ENCODE data around the gene ZNF653. TPM values are rescaled to one million over a fixed set of nuclear protein-coding genes. Genes with fewer than 3 reads are reported as not detected.

Gene ZNF653
- total and polyA plus RNA-seq, 5 experiments from 2014 or later, result 1.4 to 18.1 (median 2.9) TPM

- POLR2A ChIA-PET, result no interaction called here
- H3K27me3 Mint-ChIP-seq, result no peaks in the 10 kb centered on the region
- H3K4me1 Mint-ChIP-seq, result peaks cover 0 to 1% (median 0%) of the 10 kb centered on the region in 4 donors
- H3K27ac Mint-ChIP-seq, result peak overlapping the region in 1 of 10 donors; percentile 43
- ATAC-seq, result no peak
- peaks cover 0 to 2% (median 0%) of the 10 kb centered on the region in 9 donors for H3K9me3 Mint-ChIP-seq
- DNase-seq, result no peak
- H3K4me3 Mint-ChIP-seq, result peak overlapping the region in 1 of 10 donors; percentile 14
- peaks cover 0 to 34% (median 6%) of the 10 kb centered on the region in 3 donors for H3K36me3 Mint-ChIP-seq
These were observed 16.3 kb downstream of the ZNF653 start for GRCh38 chr19:11489378-11489777.

- Mint-ChIP-seq H3K4me3 (no peak overlapping the region), H3K27me3 (peaks cover 0 to 14% (median 6%) of the 10 kb centered on the region in 5 donors), H3K27ac (peak overlapping the region in 1 of 10 donors; percentile 41), H3K9me3 (peaks cover 0 to 2% (median 0%) of the 10 kb centered on the region in 9 donors), H3K4me1 (peaks cover 4 to 13% (median 9%) of the 10 kb centered on the region in 4 donors), H3K36me3 (peaks cover 0 to 39% (median 9%) of the 10 kb centered on the region in 3 donors)
- ATAC-seq, result no peak
- DNase-seq, result no peak
- POLR2A ChIA-PET, result no interaction called here
These were observed 18.8 kb downstream of the ZNF653 start for GRCh38 chr19:11486661-11487503.

DNA sequence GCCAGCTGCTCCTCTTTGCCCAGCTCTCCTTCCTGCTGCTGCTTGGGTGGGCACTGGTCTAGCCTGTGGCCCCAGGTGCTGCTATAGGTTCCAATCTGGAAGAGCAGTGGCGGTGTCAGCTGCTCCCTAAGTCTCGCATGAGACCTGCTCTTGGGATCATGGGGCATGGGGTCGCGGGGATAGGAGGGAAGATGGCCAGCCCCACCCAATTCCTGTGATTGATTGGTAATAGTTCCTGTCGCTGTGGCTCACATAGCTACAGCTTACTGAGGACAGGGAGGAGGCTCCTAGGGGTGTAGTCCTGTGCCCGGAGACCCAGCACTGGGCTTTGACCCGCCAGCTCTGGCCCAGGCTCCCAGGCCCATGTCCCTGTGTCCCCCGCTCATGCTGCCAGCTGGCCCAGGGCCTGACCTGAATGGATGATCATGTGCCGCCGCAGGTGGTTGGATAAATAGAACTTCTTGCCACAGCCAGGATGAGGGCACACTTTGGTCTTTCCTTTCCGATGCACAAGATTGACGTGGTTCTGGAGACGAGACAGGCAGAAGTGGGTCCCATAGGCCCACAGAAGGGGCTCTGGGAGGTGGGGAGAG is 20.3 kb downstream of the ZNF653 start:
- Mint-ChIP-seq H3K4me1 (peaks cover 10 to 21% (median 16%) of the 10 kb centered on the region in 4 donors), H3K4me3 (no peak overlapping the region), H3K27ac (peak overlapping the region in 1 of 10 donors; percentile 83), H3K36me3 (peaks cover 0 to 32% (median 4%) of the 10 kb centered on the region in 3 donors), H3K9me3 (no peaks in the 10 kb centered on the region), H3K27me3 (peaks cover 4 to 25% (median 15%) of the 10 kb centered on the region in 5 donors)
- POLR2A ChIA-PET, result no interaction called here
- DNase-seq (no peak), ATAC-seq (no peak)

DNA sequence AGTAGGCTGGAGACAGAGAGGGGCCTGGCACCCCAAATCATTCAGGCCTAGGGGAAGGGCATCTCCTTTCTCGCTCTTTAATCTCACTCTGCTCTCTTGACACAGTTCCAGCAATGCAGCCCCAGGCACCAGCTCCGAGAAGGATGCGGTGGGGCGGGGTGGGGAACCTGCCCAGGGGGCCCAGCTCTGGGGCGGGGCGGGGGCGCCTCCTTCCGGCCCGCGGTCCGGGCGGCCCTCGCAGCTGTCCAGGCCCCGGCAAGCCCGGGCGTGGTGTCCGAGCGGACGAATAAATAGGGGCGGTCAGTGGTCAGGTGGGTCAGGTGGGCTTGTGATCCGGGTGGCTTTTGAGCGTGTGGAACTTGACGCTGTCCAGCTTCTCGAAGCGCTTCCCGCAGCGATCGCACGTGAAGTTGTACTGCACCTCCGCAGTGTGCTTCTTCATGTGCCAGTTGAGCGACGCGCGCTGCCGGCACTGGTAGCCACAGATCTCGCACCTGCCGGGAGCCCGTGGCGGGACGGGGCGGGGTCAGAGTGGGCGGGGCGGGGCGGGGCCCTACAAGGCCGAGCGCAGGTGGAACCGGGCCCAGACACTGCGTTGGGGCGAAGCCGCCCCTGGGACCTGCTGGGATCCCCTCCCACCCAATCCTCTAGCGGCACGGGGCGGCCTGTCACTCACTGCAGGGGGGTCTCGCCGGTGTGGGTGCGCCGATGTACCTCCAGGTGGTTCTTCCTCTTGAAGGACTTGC is 22.1 kb downstream of the ZNF653 start:
- Mint-ChIP-seq H3K4me3 (peak overlapping the region in 3 of 10 donors; percentile 68 to 77 (median 74)), H3K27me3 (peaks cover 10 to 35% (median 22%) of the 10 kb centered on the region in 5 donors), H3K36me3 (peaks cover 0 to 19% (median 4%) of the 10 kb centered on the region in 3 donors), H3K9me3 (peaks cover 0 to 3% (median 0%) of the 10 kb centered on the region in 9 donors), H3K27ac (no peak overlapping the region), H3K4me1 (peaks cover 9 to 29% (median 22%) of the 10 kb centered on the region in 4 donors)
- no peak for DNase-seq
- ATAC-seq, result no peak
- POLR2A ChIA-PET, result interaction anchor here (1.2 kb wide), 2 partner anchors 109 to 188 kb away, joined by 3 read pairs; partner anchors contain the start of gene SWSAP1

DNA sequence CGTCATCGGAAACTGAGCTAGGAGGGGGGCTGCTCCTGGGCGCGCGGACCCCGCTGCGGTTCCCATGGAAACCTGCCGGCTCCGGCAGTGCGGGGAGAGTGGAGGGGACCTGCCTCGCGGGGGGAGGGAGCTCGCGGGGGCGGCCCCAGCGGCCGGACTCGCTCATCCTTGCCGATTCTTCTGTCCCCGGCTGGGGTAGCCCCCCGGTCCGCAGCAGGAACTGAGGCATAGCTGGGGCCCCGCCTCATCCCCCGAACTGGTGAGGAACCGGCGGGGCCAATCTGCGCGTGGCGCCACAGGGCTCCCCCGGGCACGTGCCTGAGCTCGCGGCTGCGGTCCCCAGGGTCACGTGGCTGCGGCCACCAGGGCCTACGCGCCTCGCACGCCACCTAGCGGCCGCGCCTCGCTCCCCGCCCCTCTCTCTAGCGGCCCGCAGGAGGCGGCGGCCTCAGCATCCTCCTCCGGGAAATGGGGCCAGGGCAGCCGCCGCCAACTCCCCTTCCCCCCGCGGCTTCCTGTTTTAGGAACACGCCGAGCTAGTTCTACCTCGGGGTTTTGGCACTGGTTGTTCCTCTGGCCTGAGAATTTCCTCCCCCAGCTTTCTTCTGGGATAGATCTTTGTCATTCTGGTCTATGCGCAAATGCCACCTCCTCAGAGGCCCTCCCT is 23.1 kb downstream of the ZNF653 start:
- Mint-ChIP-seq H3K9me3 (peaks cover 0 to 3% (median 0%) of the 10 kb centered on the region in 9 donors), H3K27ac (peak overlapping the region in 3 of 10 donors; percentile 29 to 71 (median 63)), H3K4me1 (peaks cover 9 to 29% (median 23%) of the 10 kb centered on the region in 4 donors), H3K4me3 (peak overlapping the region; percentile 45 to 78 (median 70)), H3K27me3 (peaks cover 11 to 40% (median 25%) of the 10 kb centered on the region in 5 donors), H3K36me3 (peaks cover 0 to 13% (median 4%) of the 10 kb centered on the region in 3 donors)
- peak; percentile 75 to 81 for ATAC-seq
- DNase-seq, result peak; percentile 72 to 89 (median 82)
- POLR2A ChIA-PET, result interaction anchor here (0.5 to 2.1 kb wide), 7 partner anchors 19 to 1200 kb away, joined by 3 to 18 read pairs (median 3); partner anchors contain the start of gene SWSAP1

DNA sequence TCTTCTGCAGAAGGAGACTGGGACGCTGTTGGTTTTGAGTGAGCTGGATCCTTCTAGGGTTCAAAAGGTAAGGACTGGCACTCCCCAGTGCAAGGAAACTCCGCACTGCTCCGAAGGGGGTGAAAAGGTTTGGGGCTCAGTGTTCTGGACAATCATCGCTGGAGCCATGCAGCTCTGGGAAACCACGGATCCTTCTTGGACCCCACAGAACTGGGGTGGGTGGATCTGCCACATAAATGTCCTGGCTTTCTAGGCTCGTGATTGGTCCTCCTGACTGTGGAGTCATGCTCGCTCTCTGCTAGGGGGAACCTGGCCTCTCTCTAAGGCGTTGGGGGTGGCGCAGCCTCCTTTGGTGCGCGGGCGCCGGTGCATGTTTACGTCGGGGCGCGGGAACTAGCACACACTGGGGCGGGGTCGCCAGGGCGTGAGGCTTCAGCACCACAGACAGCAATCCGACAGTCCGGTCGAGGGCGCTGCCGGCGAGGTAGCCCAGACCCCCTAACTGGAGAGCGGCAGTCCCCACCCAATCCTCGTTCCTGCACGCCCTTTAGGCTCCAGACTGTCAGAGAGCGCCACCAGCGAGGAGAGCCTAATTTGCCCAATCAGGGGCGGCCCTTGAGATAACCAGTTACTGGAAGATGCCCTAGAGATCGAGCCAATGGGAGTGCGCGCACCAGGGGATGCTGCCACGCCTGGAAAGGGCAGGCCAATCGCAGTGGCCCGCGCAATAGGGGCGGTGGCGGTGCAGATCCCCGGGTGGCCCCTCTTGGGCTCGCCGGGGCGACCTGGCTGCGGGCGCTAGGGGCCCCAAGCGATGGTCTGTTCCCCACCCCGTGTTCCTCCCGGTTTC is 23.9 kb downstream of the ZNF653 start:
- peak overlapping the region; percentile 45 to 78 (median 62) for H3K4me3 Mint-ChIP-seq
- peak overlapping the region in 5 of 10 donors; percentile 8 to 63 (median 35) for H3K27ac Mint-ChIP-seq
- H3K4me1 Mint-ChIP-seq, result peaks cover 9 to 29% (median 23%) of the 10 kb centered on the region in 4 donors
- peaks cover 0 to 3% (median 0%) of the 10 kb centered on the region in 9 donors for H3K9me3 Mint-ChIP-seq
- DNase-seq, result peak; percentile 30 to 80 (median 52)
- H3K27me3 Mint-ChIP-seq, result peaks cover 11 to 40% (median 25%) of the 10 kb centered on the region in 5 donors
- peak; percentile 64 to 75 for ATAC-seq
- peaks cover 0 to 12% (median 4%) of the 10 kb centered on the region in 3 donors for H3K36me3 Mint-ChIP-seq
- POLR2A ChIA-PET, result interaction anchor here (0.6 to 2.1 kb wide), 5 partner anchors 101 to 201 kb away, joined by 3 to 18 read pairs (median 3); partner anchors contain the start of gene SWSAP1

- POLR2A ChIA-PET, result interaction anchor here (2.1 kb wide), 1 partner anchor 100 kb away, joined by 18 read pairs; no protein-coding TSS in a partner anchor
These were observed 24.7 kb downstream of the ZNF653 start, which contains the start of gene ELAVL3 for GRCh38 chr19:11480715-11481533. ELAVL3 (minus strand) TSS chr19:11481046; CDS start chr19:11480608, 438 bp downstream.

GRCh38 chr19:11479898-11480714 is 25.5 kb downstream of the ZNF653 start:
- ATAC-seq, result no peak
- no peak overlapping the region for H3K4me3 Mint-ChIP-seq
- no peak overlapping the region for H3K27ac Mint-ChIP-seq
- peaks cover 11 to 40% (median 25%) of the 10 kb centered on the region in 5 donors for H3K27me3 Mint-ChIP-seq
- peaks cover 0 to 3% (median 0%) of the 10 kb centered on the region in 9 donors for H3K9me3 Mint-ChIP-seq
- H3K36me3 Mint-ChIP-seq, result peaks cover 0 to 10% (median 3%) of the 10 kb centered on the region in 3 donors
- H3K4me1 Mint-ChIP-seq, result peaks cover 9 to 29% (median 23%) of the 10 kb centered on the region in 4 donors
- no peak for DNase-seq
- POLR2A ChIA-PET, result interaction anchor here (0.6 kb wide), 1 partner anchor 1684 kb away, joined by 6 read pairs; no protein-coding TSS in a partner anchor

More at GRCh38 chr19:11480715-11481533, 24.7 kb downstream of the ZNF653 start, which contains the start of gene ELAVL3:
- peak within 1 kb of the TSS in 4 of 10 donors; percentile 8 to 63 (median 36) for H3K27ac Mint-ChIP-seq
- H3K36me3 Mint-ChIP-seq, result peaks cover 0 to 12% (median 4%) of the 10 kb centered on the region in 3 donors
- H3K27me3 Mint-ChIP-seq, result peaks cover 11 to 40% (median 25%) of the 10 kb centered on the region in 5 donors
- H3K4me3 Mint-ChIP-seq, result peak within 1 kb of the TSS; percentile 22 to 78 (median 62)
- H3K4me1 Mint-ChIP-seq, result peaks cover 9 to 29% (median 23%) of the 10 kb centered on the region in 4 donors
- ATAC-seq (no peak), DNase-seq (peak in 1 of 10 donors; percentile 18)
- H3K9me3 Mint-ChIP-seq, result peaks cover 0 to 3% (median 0%) of the 10 kb centered on the region in 9 donors
